OCI-LY7 (cell line): ENCODE results near the gene COX7B.

Source experiments
- EZH2phosphoT487 ChIP-seq: fragments of 200-600 bp; sonication (generic); IDR thresholded peaks from 2 replicates; pipeline ENCODE4 v1.6.1; 2018; ENCODE audit warnings: low read depth, borderline replicate concordance, mild to moderate bottlenecking, mixed run types, antibody characterized with exemption, low read length, moderate library complexity, mixed read lengths
- TF ChIP-seq, protein P1 (sequence below): fragments of 200-600 bp; sonication (generic); conservative IDR thresholded peaks from 2 replicates; pipeline ENCODE4 v1.5.1; 2014; ENCODE audit warnings: mild to moderate bottlenecking, antibody characterized with exemption, low read length, moderate library complexity, mixed read lengths

- TF ChIP-seq, protein P1, sequence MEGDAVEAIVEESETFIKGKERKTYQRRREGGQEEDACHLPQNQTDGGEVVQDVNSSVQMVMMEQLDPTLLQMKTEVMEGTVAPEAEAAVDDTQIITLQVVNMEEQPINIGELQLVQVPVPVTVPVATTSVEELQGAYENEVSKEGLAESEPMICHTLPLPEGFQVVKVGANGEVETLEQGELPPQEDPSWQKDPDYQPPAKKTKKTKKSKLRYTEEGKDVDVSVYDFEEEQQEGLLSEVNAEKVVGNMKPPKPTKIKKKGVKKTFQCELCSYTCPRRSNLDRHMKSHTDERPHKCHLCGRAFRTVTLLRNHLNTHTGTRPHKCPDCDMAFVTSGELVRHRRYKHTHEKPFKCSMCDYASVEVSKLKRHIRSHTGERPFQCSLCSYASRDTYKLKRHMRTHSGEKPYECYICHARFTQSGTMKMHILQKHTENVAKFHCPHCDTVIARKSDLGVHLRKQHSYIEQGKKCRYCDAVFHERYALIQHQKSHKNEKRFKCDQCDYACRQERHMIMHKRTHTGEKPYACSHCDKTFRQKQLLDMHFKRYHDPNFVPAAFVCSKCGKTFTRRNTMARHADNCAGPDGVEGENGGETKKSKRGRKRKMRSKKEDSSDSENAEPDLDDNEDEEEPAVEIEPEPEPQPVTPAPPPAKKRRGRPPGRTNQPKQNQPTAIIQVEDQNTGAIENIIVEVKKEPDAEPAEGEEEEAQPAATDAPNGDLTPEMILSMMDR, result no peak
- no peak for TF ChIP-seq EZH2phosphoT487
Measured at GRCh38 chrX:77922787-77923186, 23.5 kb downstream of the COX7B start.
